Coronary artery (tissue), 2 donors: Measurements from ENCODE around the gene SLC10A7.

Experiments
- DNase-seq: peaks from one replicate; pipeline ENCODE4 v3.0.0-alpha.2; 2017; ENCODE audit warnings: low spot score
- H3K27ac ChIP-seq, 2 donors: fragments of 200-600 bp; sonication (generic); one replicate each; pipeline ENCODE4 v1.5.1; 2016 to 2019
- H3K4me3 ChIP-seq: fragments of 200-600 bp; sonication (generic); 2 replicates; pipeline ENCODE4 v1.5.1; 2016; ENCODE audit warnings: mild to moderate bottlenecking, moderate library complexity
- CTCF ChIP-seq: fragments of 200-600 bp; sonication (generic); IDR thresholded peaks from one replicate; pipeline ENCODE4 v1.5.1; 2019; ENCODE audit warnings: antibody characterized with exemption

Gene SLC10A7

GRCh38 chr4:146436423-146437162 is 85.1 kb downstream of the SLC10A7 start:
- DNase-seq, result no peak
- no peak for TF ChIP-seq CTCF
- Histone ChIP-seq H3K4me3 (no peak overlapping the region), H3K27ac (no peak overlapping the region)

- TF ChIP-seq CTCF, result no peak
- Histone ChIP-seq H3K27ac (no peak overlapping the region), H3K4me3 (no peak overlapping the region)
- no peak for DNase-seq
Measured at GRCh38 chr4:146435962-146436361, 85.8 kb downstream of the SLC10A7 start.

- no peak for TF ChIP-seq CTCF
- no peak for DNase-seq
- Histone ChIP-seq H3K27ac (no peak overlapping the region), H3K4me3 (no peak overlapping the region)
Measured at GRCh38 chr4:146432065-146432464, 89.7 kb downstream of the SLC10A7 start.

GRCh38 chr4:146428298-146428697 is 93.4 kb downstream of the SLC10A7 start:
- no peak for DNase-seq
- H3K27ac ChIP-seq, result no peak overlapping the region
- no peak overlapping the region for H3K4me3 ChIP-seq
- no peak for TF ChIP-seq CTCF

- DNase-seq, result no peak
- Histone ChIP-seq H3K4me3 (no peak overlapping the region), H3K27ac (no peak overlapping the region)
- no peak for TF ChIP-seq CTCF
Measured at GRCh38 chr4:146417822-146418221, 103.9 kb downstream of the SLC10A7 start.

GRCh38 chr4:146415829-146416228 is 105.9 kb downstream of the SLC10A7 start:
- Histone ChIP-seq H3K27ac (no peak overlapping the region), H3K4me3 (no peak overlapping the region)
- no peak for TF ChIP-seq CTCF
- DNase-seq, result no peak

- TF ChIP-seq CTCF, result no peak
- no peak overlapping the region for H3K4me3 ChIP-seq
- no peak for DNase-seq
- peak overlapping the region in 1 of 2 donors; percentile 10 for H3K27ac ChIP-seq
Measured at GRCh38 chr4:146407669-146408084, 114.1 kb downstream of the SLC10A7 start.
